PFSK-1 (cell line): ENCODE data around the gene EXOC6.

Experiments used
- FOXP2 ChIP-seq: optimal IDR thresholded peaks from 2 replicates; pipeline ENCODE3; 2011; ENCODE audit warnings: borderline replicate concordance, control low read depth, inconsistent platforms; ENCODE audit not compliant: insufficient read depth; ENCODE audit errors: extremely low read length, extremely low read depth
- POLR2AphosphoS5 ChIP-seq: IDR thresholded peaks from 2 replicates; pipeline ENCODE4 v1.6.1; 2012; ENCODE audit warnings: low read depth, mild to moderate bottlenecking, control low read depth, low read length, moderate library complexity
- SIN3A ChIP-seq: IDR thresholded peaks from 2 replicates; pipeline ENCODE4 v1.6.1; 2012; ENCODE audit warnings: mild to moderate bottlenecking, low read length, moderate library complexity, borderline replicate concordance; ENCODE audit not compliant: insufficient read depth
- TAF1 ChIP-seq: IDR thresholded peaks from 2 replicates; pipeline ENCODE4 v1.6.1; 2012; ENCODE audit warnings: low read length, control low read depth, borderline replicate concordance; ENCODE audit not compliant: insufficient read depth
- TF ChIP-seq, protein P1 (sequence below), 2 experiments: IDR thresholded peaks; 2 replicates each; pipeline versions ENCODE4 v1.6.1 to v1.8.0; 2011 to 2012; ENCODE audit warnings: low read depth in 2 of 2, low read length in 2 of 2, control low read depth in 1 of 2, inconsistent platforms in 1 of 2, mild to moderate bottlenecking in 1 of 2, moderate library complexity in 1 of 2; ENCODE audit not compliant: insufficient read depth in 1 of 2

EXOC6 gene

DNA sequence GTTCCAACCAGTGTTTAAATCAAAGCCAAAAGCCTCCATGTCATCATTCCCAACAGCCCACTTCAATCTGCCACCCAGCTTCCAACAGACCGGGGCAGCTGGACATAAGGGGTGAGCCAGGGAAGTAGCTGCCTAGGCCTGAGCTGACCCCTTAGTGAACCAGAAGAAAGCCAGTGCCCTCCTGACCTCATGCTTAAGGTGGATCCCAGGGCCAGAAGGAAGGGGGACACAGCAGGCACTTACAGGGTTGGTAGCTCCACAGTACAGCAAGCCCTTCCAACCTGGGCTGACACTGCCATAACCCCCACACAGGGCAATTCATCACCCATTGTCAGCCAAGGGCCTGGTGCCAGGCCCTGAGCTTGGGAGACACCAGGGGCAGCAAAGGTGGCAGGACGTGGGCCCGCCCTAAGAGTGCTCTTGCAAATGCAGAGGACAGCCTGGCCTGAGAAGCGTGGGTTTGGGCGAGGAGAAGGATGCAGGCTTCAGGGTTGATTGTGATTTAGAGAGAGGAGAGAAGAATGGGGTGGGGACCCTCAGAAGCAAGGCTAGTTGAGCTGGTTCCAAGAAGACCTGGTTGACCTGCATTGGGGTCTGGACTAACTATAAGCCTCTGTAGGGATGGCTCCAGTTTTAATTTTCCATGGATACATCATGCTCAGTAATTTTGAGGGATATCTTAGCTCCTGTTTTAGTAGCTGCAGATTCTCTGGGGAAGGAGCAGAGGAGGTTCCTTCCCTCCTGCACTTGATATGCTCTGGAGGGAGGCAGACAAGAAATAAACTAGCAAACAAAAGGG, 222.3 kb downstream of the EXOC6 start:
- TF ChIP-seq SIN3A (no peak), POLR2AphosphoS5 (no peak), FOXP2 (no peak), TAF1 (no peak)
- TF ChIP-seq, protein P1, sequence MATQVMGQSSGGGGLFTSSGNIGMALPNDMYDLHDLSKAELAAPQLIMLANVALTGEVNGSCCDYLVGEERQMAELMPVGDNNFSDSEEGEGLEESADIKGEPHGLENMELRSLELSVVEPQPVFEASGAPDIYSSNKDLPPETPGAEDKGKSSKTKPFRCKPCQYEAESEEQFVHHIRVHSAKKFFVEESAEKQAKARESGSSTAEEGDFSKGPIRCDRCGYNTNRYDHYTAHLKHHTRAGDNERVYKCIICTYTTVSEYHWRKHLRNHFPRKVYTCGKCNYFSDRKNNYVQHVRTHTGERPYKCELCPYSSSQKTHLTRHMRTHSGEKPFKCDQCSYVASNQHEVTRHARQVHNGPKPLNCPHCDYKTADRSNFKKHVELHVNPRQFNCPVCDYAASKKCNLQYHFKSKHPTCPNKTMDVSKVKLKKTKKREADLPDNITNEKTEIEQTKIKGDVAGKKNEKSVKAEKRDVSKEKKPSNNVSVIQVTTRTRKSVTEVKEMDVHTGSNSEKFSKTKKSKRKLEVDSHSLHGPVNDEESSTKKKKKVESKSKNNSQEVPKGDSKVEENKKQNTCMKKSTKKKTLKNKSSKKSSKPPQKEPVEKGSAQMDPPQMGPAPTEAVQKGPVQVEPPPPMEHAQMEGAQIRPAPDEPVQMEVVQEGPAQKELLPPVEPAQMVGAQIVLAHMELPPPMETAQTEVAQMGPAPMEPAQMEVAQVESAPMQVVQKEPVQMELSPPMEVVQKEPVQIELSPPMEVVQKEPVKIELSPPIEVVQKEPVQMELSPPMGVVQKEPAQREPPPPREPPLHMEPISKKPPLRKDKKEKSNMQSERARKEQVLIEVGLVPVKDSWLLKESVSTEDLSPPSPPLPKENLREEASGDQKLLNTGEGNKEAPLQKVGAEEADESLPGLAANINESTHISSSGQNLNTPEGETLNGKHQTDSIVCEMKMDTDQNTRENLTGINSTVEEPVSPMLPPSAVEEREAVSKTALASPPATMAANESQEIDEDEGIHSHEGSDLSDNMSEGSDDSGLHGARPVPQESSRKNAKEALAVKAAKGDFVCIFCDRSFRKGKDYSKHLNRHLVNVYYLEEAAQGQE (IDR thresholded peaks at IDR 0.05; ENCODE audit: insufficient read depth in 1 of 2, low read depth in 2 of 2, low read length in 2 of 2): no peak

DNA sequence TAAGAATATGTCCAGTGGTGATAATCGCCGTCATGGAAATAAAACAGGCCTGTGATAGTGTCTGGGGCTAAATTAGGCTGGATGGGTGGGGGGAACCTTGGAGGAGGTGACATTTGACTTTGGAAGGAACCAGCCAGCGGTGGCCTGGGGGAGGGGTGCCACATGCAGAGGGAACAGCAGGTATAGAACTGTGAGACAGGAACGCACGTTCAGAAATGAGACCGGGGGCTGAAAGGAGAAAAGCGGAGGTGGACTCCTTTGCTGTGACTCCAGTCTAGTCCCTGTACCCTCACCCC, 222.8 kb downstream of the EXOC6 start:
- TF ChIP-seq POLR2AphosphoS5 (no peak), FOXP2 (no peak), TAF1 (no peak), SIN3A (no peak)
- TF ChIP-seq, protein P1 (IDR thresholded peaks at IDR 0.05; ENCODE audit: insufficient read depth in 1 of 2, low read depth in 2 of 2, low read length in 2 of 2): no peak

DNA sequence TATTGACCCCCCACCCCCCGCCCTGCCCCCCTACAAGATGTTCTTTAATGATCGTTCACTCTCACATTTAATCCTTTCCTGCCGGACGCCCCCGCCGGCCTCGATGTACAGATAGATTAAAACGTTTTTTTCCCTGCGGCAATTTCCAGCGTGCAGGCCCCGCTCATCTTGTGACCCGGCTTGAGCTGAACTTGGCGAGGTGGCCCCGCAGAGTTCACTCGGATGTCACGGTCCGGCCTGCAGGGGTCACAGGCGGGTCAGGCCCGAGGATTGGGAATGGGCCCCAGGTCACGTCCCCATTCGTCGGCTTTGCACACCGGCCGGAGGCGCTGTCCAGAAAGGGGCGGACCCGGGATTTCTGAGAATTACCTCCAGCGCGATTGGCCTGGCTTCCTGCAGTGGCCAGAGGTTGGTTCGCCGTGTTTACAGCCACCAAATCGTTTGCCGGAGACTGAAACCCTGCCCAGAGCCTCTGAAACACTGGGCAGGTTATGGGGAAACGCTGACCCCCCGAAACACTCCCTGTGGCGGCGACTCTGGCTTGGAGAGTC, 223.4 kb downstream of the EXOC6 start:
- TF ChIP-seq, protein P1 (IDR thresholded peaks at IDR 0.05; ENCODE audit: insufficient read depth in 1 of 2, low read depth in 2 of 2, low read length in 2 of 2): peak; percentile 62 to 80
- peak; percentile 16 for TF ChIP-seq FOXP2
- TF ChIP-seq SIN3A: no peak

DNA sequence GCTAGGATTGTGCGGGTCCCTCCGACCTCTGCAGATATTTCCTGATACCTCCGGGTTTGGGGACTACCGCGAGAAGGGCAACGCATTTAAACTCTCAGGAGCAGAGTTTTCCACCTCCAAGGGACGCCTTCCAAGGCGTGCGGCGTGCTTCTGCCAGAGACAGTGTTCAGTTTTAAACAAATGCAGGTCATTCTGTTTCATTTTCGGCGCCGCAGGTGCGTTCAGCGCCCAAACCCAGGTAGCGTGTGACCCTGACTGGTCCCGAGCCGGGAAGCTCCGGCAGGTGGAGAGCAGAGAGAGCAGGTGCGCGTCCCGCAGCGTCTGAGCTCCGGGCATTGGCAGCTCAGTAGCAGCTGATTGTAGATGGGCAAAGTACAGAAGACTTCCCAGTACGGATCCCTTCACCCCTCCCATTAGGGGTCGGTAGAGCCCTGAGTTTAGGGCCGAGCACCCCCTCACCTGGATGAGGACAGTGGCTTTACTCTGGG, 223.9 kb downstream of the EXOC6 start:
- TF ChIP-seq POLR2AphosphoS5: no peak
- TF ChIP-seq, protein P1 (IDR thresholded peaks at IDR 0.05; ENCODE audit: insufficient read depth in 1 of 2, low read depth in 2 of 2, low read length in 2 of 2): no peak
- no peak for TF ChIP-seq SIN3A
- TF ChIP-seq FOXP2: no peak
- TF ChIP-seq TAF1: no peak
